PC-9 (cell line): Measurements from ENCODE around the gene TTC39A.

Source experiments
- EZH2 ChIP-seq: fragments of 200-600 bp; sonication (generic); IDR thresholded peaks from 2 replicates; pipeline ENCODE4 v1.8.0; 2017; ENCODE audit warnings: antibody characterized with exemption, low read depth
- TF ChIP-seq, protein P1 (sequence below): fragments of 200-600 bp; sonication (generic); conservative IDR thresholded peaks from 2 replicates; pipeline ENCODE4 v1.6.1; 2017; ENCODE audit warnings: mixed run types, antibody characterized with exemption, mild to moderate bottlenecking, moderate library complexity

DNA sequence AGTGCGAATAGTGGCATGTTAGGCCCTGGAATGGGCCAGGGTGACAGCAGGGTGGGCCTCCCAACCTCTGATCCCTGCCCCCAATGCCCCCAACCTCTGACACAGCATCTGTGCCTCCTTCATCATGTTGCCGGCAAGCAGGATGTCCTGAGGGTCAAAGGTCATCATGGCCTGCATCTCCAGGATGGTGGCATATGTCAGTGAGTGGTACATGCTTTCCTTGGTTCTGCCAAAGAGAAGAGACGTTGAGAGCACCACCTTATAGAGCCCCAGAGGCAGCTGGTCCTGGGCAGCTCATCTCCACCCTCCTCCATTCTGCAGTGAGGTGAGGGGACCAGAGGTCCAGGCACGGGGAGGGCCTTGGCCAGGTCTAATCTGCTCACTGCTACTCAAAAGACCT is 17.6 kb downstream of the TTC39A start:
- TF ChIP-seq, protein P1, sequence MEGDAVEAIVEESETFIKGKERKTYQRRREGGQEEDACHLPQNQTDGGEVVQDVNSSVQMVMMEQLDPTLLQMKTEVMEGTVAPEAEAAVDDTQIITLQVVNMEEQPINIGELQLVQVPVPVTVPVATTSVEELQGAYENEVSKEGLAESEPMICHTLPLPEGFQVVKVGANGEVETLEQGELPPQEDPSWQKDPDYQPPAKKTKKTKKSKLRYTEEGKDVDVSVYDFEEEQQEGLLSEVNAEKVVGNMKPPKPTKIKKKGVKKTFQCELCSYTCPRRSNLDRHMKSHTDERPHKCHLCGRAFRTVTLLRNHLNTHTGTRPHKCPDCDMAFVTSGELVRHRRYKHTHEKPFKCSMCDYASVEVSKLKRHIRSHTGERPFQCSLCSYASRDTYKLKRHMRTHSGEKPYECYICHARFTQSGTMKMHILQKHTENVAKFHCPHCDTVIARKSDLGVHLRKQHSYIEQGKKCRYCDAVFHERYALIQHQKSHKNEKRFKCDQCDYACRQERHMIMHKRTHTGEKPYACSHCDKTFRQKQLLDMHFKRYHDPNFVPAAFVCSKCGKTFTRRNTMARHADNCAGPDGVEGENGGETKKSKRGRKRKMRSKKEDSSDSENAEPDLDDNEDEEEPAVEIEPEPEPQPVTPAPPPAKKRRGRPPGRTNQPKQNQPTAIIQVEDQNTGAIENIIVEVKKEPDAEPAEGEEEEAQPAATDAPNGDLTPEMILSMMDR = no peak
- TF ChIP-seq EZH2 = no peak
